GM18951 (cell line): Measurements from ENCODE around the gene ERVFRD-1.

Source experiments
- POLR2A ChIP-seq: IDR thresholded peaks from 4 replicates; pipeline ENCODE4 v1.6.1; 2011; ENCODE audit warnings: mild to moderate bottlenecking; ENCODE audit not compliant: insufficient read length, insufficient read depth; ENCODE audit errors: extremely low read depth
- in situ Hi-C: fragments of 300-500 bp; cut with MboI; formaldehyde crosslinking; loops from one replicate; pipeline ENCODE4 v1.12.0; 2022; ENCODE audit warnings: low sequenced_read_pairs, mixed read lengths, inconsistent platforms; ENCODE audit not compliant: unreplicated experiment

Gene ERVFRD-1

DNA sequence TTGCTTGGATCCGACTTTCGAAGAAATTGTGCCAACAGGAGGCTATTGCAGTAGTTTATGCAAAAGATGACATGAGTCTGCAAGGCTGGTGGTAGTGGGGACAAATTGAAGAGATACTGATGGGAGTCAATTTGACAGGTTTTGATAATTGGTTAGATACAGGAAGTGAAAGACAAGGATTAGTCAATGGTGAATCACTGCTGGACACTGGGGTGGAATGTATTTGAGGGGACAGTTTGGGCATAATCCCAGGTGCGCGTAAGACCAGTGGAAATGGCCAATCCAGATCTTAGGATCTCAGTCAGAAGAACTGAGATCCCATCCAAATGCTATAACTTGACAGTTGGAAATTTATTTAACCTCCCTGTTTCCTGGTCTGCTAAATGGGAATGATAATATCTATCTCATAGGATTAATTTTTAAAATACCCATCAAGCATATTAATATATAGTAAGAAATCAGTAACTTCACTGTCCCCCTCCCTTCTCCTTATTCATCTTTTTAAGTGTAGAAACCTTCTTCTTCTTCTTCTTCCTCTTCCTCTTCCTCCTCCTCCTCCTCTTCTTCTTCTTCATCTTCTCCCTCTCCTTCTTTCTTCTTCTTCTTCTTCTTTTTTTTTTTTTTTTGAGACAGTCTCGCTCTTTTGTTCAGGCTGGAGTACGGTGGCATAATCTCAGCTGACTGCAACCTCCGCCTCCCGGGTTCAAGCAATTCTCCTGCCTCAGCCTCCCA, 30.9 kb upstream of the ERVFRD-1 start:
- TF ChIP-seq POLR2A: no peak
- in situ Hi-C loops: loop anchor here (10.0 kb wide), 1 partner anchor 432 kb away; no protein-coding TSS in a partner anchor

DNA sequence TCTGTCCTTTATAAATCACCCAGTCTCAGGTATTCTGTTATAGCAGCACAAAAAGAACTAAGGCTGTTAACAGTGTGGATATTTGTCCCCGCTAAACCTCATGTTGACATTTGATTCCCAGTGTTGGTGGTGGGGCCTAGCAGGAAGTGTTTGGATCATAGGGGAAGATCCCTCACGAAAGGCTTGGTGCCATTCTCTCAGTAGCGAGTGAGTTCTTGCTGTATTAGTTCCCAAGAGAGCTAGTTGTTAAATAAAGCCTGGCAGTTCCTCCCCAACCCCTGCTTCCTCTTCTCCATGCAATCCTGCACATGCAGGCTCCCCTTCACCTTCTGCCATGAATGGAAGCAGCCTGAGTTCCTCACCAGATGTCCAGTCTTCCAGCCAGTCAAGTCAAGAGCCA, 29.8 kb upstream of the ERVFRD-1 start:
- in situ Hi-C loops: loop anchor here (10.0 kb wide), 1 partner anchor 434 kb away; no protein-coding TSS in a partner anchor
- TF ChIP-seq POLR2A: no peak

GRCh38 chr6:11140056-11140455, 28.5 kb upstream of the ERVFRD-1 start:
- in situ Hi-C loops: loop anchor here (10.0 kb wide), 1 partner anchor 435 kb away; no protein-coding TSS in a partner anchor
- TF ChIP-seq POLR2A: no peak

- in situ Hi-C loops: no loop called here
Observed at GRCh38 chr6:11139051-11139960, 27.8 kb upstream of the ERVFRD-1 start.

DNA sequence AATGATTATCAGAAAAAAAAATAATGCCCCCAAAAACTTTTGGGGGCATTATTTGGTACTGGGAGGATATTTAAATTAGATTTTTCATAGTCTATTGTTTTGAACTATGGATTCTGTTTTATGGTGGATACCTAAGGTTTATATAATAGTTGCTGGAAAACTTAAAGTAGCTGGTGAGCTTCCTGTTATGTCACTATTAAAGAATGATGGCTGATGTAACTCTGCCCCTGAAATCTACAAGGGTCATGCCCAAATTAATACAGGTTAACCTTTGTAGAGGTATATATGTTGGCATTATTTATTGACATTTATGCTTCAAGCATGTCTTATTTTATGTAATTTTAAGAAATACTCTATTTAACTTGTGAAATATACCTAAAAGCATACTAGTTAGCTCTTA, 25.3 kb upstream of the ERVFRD-1 start:
- TF ChIP-seq POLR2A: no peak
- in situ Hi-C loops: no loop called here

More at GRCh38 chr6:11139051-11139960, 27.8 kb upstream of the ERVFRD-1 start:
- TF ChIP-seq POLR2A: no peak

DNA sequence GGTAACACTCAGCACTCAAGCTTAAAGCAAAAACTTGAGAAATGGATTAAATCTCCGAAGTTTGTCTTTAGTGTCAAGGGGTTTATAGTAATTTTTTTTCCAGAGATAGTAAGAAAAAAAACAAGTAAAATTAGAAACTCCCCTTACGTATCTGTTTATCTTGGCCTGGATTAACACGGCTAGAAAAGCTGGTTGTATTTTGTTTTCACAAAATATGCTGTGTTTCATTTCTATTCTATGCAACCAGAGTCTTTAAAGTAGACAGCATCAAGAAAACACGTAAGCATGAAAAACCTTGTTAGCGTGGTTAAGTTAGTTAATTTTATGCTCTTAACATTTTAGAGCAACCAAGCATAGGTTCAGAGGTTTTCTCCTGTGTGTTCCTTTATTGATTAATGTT, 21.8 kb upstream of the ERVFRD-1 start:
- in situ Hi-C loops: no loop called here
- no peak for TF ChIP-seq POLR2A

- no peak for TF ChIP-seq POLR2A
- in situ Hi-C loops: no loop called here
Observed at GRCh38 chr6:11132194-11132888, 20.8 kb upstream of the ERVFRD-1 start.

GRCh38 chr6:11130605-11131004, 19.1 kb upstream of the ERVFRD-1 start:
- in situ Hi-C loops: no loop called here
- TF ChIP-seq POLR2A: no peak

DNA sequence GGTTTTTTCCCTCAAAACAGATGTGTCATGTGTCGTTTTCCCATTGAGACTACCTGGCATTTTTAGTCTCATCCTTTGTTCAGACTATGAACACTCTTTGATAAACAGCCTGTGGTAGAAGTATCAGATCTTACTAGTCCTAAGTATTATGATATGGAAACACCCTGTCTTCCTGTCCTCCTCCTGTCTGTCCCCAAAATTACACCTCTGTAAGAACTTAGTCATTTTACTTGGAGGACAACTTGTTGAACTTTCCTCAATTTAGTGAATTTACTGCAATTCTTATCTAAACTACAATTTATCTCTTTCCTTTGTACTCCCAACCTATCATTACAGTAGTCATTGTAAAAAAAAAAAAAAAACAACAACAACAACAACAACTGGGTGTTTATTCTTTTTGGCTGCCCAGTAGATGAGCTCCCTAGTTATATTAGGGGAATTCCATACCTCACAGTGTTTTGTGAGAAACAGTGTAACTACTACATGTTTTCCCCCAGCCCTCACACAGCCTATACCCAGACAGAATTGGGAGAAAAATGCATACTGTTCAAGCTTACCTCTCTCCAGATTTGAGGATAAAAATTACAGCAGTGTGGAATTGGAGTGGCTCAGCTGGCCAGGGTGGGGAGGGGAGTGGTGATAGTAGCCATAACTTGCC, 18.5 kb upstream of the ERVFRD-1 start:
- TF ChIP-seq POLR2A: no peak
- in situ Hi-C loops: no loop called here

DNA sequence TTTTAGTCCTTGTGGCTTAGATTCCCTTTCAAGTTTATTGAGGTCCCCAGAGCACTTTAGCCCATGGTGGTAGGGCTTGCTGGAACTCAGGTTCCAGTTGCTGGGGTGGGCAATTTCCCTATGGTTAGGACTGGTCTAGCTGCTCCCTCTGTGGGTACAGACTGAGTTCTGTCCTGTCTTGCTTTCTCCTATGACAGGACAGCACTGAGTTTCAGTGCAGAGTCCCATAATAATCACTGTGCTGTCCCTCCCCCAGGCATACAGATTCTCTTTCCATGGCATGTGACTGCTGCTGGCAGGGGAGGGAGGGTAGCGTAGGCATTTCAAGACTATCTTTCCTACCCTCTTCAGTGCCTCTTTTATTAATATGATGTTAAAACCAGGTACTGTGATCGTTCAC, 17.1 kb upstream of the ERVFRD-1 start:
- in situ Hi-C loops: no loop called here

GRCh38 chr6:11126876-11127275, 15.4 kb upstream of the ERVFRD-1 start:
- no peak for TF ChIP-seq POLR2A
- in situ Hi-C loops: no loop called here

More for the DNA sequence above, 17.1 kb upstream of the ERVFRD-1 start:
- no peak for TF ChIP-seq POLR2A

- in situ Hi-C loops: no loop called here
- no peak for TF ChIP-seq POLR2A
Observed at GRCh38 chr6:11123978-11124377, 12.5 kb upstream of the ERVFRD-1 start.

DNA sequence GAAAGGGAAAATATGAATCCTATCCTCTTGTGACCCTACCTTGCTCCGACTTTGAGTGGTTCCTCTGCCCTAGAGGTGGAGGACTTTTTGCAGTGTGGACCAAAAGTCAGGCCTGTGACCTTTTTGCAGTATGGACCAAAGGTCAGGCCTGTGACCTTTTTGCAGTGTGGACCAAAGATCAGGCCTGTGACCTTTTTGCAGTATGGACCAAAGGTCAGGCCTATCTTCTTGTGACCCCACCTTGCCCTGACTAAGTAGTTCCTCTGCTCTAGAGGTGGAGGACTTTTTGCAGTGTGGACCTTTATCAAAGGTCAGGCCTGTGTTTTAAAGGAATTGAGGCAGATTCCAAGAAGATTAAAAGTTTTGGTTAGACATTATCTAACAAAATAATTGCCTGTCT, 10.9 kb upstream of the ERVFRD-1 start:
- in situ Hi-C loops: no loop called here
- no peak for TF ChIP-seq POLR2A

DNA sequence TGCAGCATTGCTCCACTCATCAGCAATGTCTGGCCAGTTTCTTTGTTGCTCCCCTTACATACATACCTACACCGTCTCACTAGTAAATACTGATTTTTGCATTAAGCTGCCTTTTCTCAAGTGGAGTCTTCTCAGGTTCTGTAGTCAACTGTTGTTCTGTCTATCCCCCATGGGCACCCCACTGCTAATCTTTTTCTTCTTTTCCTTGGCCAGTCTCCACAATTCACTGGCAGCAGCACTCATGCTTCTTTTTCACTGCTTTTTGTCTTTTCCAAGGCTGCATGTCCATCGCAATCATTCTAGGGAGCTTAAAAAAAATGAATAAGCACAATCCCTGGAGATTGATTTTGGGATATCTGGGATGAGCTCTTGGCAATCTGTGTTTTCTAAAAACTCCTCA, 10.3 kb upstream of the ERVFRD-1 start:
- in situ Hi-C loops: no loop called here
- TF ChIP-seq POLR2A: no peak
